GM21515 (cell line): ENCODE data around the gene DCLK3.

Source experiments
- ATAC-seq: cut with Tn5 transposase; IDR thresholded peaks from one replicate; pipeline ENCODE4 v1.9.1; 2021; ENCODE audit not compliant: unreplicated experiment

Gene DCLK3

DNA sequence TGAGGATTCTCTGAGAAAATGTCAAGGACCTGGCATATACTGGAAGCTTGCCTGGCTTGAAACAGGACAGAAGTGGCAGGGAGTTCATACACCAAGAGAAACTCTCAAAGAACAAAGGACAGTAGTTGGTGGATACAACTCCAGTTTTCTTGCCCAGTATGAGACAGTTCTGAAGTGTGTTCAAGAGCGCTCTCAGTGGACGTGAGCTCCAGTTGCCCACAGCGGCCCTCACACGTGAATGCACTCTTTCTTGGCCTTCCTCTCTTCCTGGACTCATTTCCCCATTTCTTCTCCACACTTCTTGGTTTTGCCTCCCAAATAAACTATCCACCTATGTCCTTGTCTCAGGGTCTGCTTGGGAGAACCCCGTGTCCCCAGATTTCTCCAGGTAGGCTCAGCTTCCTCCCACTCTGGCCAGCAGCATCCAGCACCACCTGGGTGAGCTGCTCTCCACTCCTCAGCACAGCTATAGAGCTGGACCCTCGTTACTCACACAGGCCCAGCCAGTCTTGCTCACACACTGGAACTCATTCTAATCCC is 54.5 kb downstream of the DCLK3 start:
- no peak for ATAC-seq

DNA sequence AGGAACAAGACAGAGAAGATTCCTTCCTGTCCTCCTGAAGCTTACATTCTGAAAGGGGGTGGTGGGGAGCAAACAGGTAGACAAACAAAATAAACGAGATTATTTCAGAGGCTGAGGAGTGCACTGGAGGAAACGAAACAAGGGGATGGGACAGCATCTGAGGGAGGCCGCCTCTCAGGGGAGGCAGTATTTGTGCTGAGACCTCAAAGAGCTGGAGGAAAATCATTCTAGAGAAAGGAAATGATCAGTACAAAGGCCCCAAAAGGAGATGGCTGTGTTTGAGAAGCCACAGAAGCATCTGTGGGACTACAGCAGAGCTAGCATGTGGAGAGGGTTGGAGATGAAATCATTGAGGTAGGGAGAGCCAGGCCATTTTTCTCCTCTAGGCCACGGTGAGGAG is 55.1 kb downstream of the DCLK3 start:
- ATAC-seq: no peak

DNA sequence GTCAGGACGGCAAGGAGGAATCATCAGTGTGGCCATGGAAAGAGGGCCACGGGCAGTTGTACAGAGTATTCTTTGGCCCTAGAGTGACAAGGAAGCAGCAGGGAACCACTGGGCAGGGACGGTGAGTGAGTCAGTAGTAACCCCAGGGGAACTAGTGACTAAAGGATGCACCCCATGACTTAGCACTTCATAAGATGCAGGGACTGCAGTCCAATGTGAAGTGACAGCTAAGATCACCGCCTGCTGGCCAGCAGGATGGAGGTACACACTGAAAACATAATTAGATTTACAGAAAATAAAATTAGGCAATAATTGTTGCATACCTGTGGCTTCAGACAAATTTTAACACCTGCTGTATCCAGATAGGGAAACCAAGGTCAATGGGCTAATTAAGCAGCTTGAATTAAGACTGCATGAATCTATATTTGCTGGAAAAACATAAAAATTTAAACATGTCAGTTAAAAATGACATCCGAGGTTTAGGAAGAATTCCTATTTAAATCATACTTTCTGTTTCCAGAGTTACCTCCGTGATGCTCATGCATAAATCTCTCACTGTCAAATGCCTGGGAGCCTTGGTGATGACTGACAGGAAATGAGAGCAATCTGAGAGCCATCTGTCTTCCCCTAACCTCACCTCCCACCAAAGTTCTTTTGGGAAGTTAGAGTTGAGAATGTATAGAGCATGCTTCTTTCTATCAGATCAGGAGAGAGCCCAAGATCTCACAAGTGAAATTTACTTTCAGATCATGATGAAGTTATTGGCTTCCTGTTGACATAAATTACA is 56.5 kb downstream of the DCLK3 start:
- ATAC-seq: peak; percentile 64

GRCh38 chr3:36705015-36705414 is 59.3 kb downstream of the DCLK3 start:
- ATAC-seq: no peak

DNA sequence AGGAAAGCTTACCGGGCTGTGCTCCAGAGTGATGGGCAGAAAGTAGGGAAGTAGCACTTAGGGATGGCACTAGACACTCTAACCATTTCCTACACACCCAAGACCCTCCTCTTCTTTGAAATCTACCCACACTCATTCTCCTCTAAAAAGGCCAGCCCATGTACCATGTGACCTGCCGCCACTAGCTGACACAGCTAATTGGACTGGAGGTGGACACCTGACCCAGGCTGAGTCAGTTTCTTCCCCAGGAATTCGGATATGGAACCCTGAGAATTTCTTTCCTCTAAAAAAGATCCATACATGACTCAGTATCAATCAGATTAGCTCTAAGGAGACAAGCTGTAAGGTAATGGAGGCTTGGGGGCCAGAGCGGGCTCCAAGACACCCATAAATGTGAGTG is 60.1 kb downstream of the DCLK3 start:
- ATAC-seq: no peak

DNA sequence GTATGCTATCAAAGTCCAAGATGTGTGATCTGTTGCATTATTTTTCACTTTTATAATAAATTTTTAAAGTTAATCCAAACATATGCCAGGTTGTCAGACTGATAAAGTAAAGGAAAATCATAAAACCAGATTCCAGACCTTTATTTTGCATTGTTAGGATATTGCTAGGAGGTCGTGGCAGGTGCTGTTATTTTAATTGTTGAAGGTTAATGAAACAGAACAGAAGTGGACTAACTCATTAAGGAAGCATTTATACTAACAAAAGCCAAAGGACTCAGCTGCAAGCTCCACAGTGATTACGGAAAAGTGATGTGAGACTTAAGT is 63.1 kb downstream of the DCLK3 start:
- no peak for ATAC-seq

DNA sequence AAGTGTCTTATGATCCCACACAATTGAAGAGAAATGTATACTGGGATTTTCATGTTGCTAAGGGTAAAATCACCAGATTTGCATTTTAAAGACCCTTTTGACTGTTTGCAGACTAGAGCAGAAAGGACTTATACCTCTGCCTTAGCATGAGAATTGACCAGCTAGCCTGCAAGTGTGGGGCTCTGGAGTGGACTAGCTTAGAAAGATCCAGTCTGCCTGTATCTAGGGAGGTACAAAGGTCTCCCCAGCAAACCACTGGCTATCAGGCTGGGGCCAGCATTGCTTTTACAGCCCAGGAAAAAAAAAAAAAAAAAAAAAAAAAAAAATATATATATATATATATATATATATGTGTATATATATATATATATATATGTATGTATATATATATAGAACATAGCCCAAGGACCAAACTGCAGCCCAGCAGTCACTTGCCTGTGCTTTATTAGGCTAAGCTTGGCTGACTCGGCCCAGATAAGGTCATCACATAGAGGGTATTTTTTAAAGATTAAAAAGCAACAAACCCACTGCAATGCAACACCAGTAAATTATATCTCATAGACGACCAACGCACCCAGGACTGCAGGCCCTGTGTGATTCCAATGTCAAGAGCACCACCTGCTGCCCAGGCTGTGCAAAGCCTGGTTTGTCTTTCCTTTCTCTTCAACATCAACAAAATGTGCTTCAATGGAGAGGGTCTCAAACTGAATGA is 63.7 kb downstream of the DCLK3 start:
- ATAC-seq: peak; percentile 93

GRCh38 chr3:36698314-36698713 is 66.0 kb downstream of the DCLK3 start:
- ATAC-seq: no peak

DNA sequence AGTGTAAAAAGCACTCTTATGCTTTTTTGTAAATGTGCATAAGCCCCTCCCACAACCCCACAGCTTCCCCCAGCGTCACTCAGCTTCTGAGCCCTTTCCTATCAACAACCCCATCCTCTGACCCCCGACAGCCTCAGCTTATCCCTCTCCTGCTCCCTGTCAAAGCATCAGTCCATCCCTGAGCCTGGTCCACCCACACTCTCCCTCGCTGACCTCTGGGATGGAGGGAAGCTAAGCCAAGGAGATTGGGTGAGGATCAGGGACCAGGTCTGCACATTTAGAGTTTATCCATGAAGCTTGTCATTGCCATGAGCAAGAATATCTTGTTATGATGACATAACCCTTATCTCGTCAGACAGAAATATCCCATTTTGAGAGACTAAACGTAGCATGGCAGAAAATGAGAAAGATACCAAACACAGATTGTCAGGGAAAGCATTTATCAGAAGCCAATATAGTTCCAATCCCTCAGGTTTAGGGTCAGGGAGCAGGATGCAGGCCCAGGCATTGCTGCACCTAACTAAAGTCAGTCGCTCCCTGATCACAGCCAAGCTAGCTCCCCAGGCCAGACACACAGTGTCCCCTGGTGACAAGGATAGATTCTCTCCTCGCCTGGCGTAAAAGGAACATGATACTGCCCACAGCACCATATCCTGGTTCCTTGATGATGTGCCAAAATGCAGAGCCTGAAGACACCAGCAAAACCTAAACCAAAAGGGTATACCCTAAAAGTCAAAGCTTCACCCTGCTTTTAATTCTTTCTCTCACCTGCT is 66.9 kb downstream of the DCLK3 start:
- no peak for ATAC-seq

- no peak for ATAC-seq
Measured at GRCh38 chr3:36696799-36697198, 67.6 kb downstream of the DCLK3 start.

DNA sequence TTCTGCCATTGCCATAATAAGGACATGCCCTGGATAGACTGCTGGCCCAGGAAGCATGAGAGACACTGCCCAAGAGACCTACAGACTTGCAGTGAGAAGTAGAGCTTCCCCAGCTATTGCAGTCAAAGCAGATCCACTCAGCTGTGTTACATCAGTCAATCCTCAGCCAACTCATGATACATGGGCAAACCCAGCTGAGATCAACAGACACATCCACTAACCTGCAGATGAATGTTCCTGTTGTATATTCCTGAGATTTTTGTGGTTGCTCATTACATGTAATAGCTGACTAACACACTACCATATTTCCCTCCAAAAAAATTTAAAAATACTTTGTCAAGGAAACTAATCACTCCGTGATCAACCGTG is 68.6 kb downstream of the DCLK3 start:
- ATAC-seq: no peak

DNA sequence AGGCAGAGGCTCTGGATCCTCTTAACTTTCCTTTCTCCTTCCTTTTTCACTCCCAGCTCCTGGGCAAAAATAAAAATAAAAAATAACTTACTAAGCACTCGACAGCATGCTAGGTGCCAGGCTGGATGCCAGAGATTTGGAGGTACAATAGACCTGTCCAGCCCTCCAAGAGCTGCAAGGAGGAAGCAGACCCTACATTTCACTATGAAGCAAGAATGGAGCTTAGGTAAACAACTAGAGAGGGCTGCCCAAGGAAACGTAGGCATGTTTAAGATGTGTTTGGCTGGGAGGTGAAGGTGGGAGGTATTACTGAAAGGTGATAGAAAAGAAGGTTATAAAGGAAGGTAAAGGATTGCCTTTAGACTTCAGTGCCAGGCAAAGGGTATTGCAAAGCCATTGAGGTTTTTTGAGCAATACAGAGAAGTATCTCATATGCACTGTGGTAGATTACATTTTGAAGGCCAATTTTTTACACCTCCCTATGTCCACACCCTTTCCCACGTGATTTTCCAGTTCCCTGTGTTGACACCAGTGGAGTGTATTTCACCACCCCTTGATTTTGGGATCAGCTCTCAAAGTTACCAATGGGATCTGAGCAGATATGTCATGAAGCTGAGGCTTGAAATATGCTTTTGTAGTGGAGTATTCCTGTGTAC is 69.1 kb downstream of the DCLK3 start:
- ATAC-seq: no peak

DNA sequence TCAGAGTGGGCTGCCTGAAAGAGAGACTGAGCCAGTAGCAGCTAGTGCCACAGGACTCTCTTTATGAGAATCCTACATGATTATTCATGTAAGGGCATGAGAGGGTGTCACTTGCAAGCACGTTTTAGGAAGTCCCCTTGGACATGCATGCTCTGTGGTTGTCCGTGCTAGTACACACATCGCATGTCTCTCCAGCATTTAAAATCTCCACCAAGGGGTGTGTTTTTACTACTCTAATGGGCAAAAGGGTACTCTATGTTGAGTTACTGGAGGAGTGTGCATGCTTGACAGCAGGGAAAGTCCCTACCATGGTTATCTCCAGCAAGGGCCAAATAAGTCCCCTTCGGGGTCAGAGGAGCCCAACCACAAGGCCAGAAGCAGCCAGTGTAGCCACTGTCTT is 70.7 kb downstream of the DCLK3 start:
- ATAC-seq: no peak

- no peak for ATAC-seq
Measured at GRCh38 chr3:36689560-36689959, 74.8 kb downstream of the DCLK3 start.

GRCh38 chr3:36688815-36689214 is 75.5 kb downstream of the DCLK3 start:
- no peak for ATAC-seq

DNA sequence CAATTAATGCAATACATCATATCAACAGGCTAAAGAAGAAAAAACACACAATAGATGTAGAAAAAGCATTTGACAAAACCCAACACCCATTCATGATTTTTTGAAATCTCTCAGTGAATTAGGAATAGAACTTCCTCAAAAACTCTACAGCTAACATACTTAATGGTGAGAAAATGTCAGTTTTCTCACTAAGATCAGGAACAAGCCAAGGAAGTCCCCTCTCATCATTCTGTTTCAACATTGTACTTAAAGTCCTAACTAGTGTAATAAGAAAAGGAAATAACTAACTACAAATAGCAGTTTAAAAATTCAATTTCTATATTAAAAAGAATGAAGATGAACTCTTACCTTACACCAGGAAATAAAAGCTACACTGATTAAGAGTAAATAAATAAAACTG is 77.8 kb downstream of the DCLK3 start:
- no peak for ATAC-seq

- ATAC-seq: no peak
Measured at GRCh38 chr3:36681867-36682266, 82.5 kb downstream of the DCLK3 start.

DNA sequence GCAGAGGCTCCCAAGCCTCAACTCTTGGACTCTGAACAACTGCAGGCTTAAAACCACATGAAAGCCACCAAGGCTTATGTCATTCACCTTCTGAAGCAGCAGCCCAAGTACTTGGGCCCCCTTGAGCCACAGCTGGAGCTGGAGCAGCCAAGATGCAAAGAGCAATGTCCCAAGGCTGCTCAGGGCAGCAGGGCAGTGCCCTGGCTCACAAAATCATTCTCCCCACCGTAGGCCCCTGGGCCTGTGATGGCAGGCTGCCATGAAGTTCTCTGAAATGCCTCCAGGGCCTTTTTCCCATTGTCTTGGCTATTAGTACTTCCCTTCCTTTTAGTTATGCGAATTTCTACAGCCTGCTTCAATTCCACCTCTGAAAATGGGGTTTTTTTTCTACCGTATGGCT is 83.4 kb downstream of the DCLK3 start:
- no peak for ATAC-seq

DNA sequence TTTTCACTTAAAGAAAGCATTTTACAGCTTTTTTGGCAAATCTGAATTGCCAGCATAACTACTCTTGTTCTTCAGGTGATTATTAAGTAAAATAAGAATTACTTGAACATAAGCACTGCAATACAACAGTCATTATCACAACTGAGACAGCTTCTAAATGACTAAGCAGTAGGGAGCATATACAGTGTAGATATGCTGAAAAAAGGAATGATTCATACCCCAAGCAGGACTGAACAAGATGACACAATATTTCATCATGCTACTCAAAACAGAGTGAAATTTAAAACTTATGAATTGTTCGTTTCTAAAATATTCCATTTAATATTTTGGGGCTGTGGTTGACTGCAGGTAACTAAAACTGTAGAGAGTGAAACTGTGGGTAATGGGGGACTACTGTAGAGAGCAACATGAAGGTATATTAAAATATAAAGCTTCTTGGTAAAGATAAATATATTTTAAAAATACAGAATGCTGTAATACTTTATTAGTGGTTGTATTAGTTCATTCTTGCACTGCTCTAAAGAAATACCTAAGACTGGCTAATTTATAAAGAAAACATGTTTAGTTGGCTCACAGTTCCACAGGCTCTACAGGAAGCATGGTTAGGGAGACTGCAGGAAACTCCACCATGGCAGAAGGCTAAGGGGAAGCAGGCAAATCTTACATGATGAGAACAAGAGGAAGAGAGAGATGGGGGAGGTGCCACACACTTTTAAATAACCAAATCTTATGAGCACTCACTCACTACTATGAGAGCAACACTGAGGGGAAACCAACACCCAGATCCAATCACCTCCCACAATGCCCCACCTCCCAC is 84.8 kb downstream of the DCLK3 start:
- peak; percentile 55 for ATAC-seq

DNA sequence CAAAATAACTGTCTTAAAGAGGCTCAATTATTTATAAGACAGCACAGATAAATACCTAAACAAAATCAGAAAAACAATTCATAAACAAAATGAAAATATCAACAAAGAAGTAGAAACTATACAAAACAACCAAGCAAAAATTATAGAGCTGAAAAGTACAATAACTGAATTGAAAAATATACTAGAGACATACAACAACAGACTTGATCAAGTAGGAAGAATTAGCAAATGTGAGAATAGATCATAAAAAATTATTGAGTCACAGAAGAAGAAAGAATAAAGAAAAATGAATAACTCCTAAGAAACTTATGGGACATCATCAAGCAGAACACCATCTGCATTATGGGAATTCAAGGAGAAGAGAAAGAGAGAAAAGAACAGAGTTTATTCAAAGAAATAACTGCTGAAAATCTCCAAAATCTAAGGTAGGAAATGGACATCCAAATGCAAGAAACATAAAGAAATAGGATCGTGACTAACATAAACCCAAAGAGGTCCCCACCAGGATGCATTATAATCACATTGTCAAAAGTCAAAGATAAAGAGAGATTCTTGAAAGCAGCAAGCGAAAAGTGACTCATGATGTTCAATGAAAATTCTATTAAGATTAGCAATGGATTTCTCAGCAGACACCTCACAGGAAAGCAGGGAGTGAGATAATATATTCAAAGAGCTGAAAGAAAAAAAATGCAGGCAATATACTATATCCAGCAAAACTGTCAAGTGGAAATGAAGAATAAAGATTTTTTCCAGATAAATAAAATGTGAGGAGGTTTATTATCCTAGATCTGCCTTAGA is 85.9 kb downstream of the DCLK3 start:
- no peak for ATAC-seq
